ENCODE data around the gene RIN3.
A peak's percentile ranks its signal among the peaks of the same experiment; 100 is the strongest.

Gene RIN3

DNA sequence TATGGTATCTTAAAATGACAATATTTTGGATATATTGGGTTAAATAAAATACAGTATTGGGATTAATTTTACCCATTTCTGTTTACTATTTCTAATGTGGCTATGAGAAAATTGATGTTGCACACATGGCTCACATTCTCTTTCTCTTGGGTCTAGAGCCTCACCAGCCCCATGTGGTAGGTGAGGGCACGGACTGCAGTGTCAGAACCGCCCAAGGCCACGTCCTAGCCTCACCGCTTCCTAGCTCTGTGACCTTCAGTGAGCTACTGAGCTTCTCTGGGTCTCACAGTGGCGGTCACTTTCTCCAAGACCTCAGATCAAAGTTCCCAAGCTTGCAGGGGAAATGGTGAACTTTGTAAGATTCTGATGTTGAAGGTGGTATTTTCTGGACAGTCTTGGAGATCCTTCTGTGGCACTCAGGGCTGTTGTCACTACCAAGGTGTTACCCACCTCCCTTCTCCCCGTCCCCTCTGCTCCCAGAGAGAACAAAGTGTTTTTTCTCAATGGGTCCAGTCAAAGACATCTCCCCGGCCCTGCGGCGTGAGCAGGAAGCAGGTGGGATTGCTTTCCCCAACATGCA lies 87.6 kb downstream of the RIN3 start:
- DNase-seq: no peak

DNA sequence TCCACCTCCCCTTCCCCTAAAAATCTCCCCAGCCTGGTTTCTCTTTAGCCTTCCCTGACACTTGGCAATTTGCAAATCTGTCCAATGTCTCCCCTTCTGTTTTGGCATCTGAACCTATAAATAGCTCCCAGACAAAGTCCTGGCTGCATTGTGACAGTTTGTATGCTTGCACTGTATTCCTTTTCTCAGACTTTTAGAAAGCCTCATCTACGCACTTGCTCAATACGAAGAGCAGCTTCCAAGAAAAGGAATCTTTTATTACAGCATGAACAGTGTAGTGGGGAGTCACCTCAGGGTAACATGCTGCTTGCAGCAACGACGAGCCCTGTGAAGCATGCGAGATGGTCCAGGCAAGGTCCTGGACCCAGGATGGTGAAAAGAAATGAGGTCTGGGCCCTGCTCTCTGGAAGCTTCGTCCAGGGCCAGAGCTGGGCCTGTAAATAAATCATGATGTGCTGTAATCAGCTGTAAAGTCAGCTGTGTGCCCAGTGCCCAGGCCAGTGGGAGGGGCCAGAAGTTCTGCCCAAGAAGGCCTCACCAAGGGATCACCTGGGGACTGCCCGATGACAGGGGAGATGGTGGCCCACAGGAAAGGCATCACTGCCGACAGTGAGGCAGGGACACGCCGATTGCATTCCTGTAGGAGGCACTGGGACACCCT lies 88.3 kb downstream of the RIN3 start:
- DNase-seq: no peak

- DNase-seq: peak; percentile 58
Measured at GRCh38 chr14:92603309-92604242, 90.0 kb downstream of the RIN3 start.

DNA sequence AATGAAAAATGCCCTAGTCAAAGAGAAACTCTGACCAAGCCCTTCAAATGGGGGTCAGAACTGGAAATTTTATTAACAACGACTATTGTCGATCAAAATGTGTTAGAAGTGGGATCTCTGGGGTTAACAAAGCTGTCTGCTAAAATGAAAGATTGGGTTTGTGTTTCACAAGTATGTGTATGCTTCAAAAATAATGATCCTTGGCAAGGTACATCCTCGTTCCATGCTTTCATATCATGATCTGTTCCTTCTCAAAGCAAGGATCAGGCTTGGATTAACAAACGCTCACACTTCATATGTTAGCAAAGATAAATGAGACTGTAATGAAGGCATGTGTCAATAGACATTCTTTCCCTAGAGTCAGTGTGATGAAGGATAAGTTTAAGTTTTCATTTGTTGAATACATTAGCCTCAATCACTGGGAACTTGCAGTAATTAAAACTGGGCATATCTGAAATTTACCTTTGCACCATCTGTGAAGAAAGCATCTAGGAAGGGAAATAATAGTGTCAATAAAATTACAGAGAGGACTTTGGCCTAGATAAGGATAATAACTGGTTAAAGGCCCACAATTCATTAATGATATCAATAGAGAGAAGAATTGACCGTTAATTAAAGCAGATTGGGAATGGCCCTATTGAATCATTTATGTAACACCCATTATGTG lies 91.8 kb downstream of the RIN3 start:
- DNase-seq: no peak

- no peak for DNase-seq
Measured at GRCh38 chr14:92607251-92607650, 93.7 kb downstream of the RIN3 start.

- DNase-seq: no peak
Measured at GRCh38 chr14:92607702-92608429, 94.3 kb downstream of the RIN3 start.

DNA sequence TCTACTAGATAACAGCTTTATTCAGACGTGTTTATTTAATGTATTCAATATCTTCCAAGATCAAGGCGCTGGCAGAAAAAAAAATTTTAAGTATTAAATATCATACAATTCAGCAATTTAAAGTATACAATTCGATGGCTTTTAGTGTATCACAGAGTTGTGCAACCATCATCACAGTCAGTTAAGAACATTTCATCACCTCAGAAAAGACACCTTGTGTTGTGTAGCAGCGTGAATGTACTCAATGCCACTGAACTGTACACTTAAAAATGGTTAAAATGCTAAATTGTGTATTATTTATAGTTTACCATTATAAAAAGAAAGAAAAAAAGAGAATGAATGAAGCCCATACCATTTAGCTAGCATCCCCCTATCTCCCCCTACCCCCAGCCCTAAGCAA lies 96.4 kb downstream of the RIN3 start:
- no peak for DNase-seq

- no peak for DNase-seq
Measured at GRCh38 chr14:92610849-92611271, 97.3 kb downstream of the RIN3 start.

- DNase-seq: peak; percentile 41
Measured at GRCh38 chr14:92613008-92613658, 99.6 kb downstream of the RIN3 start.

GRCh38 chr14:92613681-92614260 lies 100.2 kb downstream of the RIN3 start:
- DNase-seq: no peak

DNA sequence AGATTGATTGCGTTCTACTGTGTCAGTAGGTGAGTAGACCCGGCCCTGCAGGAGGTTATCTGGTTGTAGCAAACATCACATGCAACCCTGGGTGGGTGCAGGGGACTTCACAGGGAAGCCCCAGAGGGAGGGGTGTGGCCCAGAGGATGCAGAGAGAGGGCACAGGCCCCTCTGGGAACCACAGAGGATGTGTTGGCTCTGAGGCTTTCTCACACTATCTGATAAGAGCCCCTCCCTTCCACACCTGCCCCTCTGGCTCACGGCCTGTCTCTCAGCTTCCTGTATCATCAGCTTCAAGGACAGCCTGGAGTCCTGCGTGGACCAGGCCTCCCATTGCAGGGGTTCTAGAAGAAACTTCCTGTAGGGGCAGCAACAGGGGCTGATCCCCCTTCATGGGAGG lies 101.9 kb downstream of the RIN3 start:
- DNase-seq: no peak

DNA sequence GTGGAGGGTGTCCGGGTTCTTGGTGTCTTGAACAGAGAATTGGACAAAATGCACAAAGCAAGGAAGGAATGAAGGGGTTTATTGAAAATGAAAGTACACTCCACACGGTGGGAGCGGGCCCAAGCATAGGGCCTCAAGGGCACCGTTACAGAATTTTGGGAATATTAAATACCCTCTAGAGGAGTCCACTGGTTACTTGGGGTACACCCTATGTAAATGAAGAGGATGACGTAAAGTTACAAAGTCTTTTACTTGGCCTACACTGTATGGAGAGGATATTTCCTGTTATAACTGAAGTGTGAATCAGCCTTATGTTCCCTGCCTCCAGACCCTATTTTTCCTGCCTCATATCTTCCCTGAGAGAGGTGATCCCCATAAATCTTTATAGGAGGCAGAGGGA lies 102.6 kb downstream of the RIN3 start:
- DNase-seq: no peak

GRCh38 chr14:92617581-92617980 lies 104.0 kb downstream of the RIN3 start:
- DNase-seq: no peak

DNA sequence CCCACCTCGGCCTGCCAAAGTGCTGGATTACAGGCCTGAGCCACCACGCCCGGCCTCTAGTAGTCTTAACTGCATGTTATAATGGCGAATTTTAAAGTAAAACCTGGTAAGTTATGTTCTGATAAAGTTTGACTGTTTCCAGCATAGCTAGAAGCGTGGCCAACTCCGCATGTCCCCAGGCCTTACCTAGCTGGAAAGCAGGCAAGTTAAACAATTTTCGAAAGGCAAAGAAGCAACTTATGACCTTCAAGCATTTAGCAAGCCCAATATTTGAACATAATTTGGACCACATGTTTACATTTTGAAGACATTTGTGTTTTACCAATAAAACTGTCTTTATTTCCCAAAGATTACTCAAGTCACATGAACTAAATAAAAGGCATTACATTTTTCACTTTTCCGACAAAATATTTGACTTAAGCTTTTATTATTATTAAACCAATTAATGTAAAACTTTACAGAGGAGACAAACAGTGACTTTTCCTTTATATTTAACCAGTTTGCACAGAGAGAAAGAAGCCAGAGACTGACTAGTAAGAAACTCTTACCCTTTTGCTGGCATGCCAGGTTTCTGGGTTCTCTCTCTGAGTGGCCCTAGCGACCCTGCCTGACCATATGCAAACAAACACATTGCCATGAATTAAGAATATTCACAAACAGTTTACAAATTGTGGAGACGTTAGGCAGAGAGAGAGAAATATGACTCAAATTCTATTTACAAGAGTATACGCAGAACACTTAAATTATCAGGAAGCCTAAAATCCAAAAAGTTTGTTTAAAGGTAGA lies 106.3 kb downstream of the RIN3 start:
- DNase-seq: no peak

DNA sequence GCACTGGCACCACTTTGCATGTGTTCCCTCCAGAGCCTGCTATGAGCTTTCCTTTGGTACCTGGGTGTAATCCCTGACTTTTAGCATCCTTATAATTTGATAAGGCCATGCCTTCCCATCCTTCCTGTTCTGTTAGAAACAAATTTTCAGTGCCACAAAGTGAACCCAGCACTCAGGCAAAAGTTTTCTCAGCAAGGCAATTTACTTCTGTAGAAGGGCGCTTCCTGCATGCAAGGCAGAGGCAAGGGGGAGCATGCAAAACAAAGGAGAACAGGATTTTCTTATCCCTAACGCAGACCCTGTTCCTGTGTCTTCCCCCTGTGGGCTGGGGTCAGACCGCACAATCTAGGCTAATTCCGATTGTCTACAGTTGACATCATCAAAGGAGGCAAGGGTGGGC lies 108.7 kb downstream of the RIN3 start:
- DNase-seq: no peak

GRCh38 chr14:92624764-92625163 lies 111.2 kb downstream of the RIN3 start:
- no peak for DNase-seq

- no peak for DNase-seq
Measured at GRCh38 chr14:92625213-92625612, 111.6 kb downstream of the RIN3 start.

- no peak for DNase-seq
Measured at GRCh38 chr14:92626041-92626440, 112.5 kb downstream of the RIN3 start.

GRCh38 chr14:92627707-92628215 lies 114.2 kb downstream of the RIN3 start:
- DNase-seq: no peak

- DNase-seq: no peak
Measured at GRCh38 chr14:92628636-92629035, 115.1 kb downstream of the RIN3 start.

- no peak for DNase-seq
Measured at GRCh38 chr14:92630367-92630766, 116.8 kb downstream of the RIN3 start.

Measured in eye (tissue), 1 donor.